Measurements from ENCODE around the gene COQ3. TPM values are rescaled to one million over a fixed set of nuclear protein-coding genes. Genes with fewer than 3 reads are reported as not detected.
"Not testable (repeated sequence)": the region's sequence is repeated elsewhere in the genome, so short reads cannot be mapped to it uniquely, and the experiment has no call there.

COQ3 gene
- total RNA-seq, 1 experiment from 2014 or later = 7.6 TPM

DNA sequence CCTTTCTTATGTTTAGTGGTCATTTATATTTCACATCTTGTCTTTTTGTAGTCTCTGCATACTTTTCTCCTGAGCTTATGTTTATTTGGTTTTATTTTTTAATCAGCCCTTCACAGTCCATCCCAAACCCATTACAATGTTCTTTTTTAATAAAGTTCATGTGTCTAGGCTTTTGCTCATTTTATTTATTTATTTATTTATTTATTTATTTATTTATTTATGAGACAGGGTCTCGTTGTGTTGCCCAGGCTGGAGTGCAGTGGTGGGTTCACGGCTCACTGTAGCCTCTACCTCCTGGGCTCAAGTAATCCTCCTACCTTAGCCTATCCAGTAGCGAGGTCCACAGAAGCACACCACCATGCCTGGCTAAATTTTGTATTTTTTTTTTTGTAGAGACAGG, 3.1 kb downstream of the COQ3 start:
- no peak for DNase-seq (ENCODE audit: low read depth)

- no peak for DNase-seq (ENCODE audit: low read depth)
Measured at GRCh38 chr6:99384507-99384906, 9.5 kb downstream of the COQ3 start.

DNA sequence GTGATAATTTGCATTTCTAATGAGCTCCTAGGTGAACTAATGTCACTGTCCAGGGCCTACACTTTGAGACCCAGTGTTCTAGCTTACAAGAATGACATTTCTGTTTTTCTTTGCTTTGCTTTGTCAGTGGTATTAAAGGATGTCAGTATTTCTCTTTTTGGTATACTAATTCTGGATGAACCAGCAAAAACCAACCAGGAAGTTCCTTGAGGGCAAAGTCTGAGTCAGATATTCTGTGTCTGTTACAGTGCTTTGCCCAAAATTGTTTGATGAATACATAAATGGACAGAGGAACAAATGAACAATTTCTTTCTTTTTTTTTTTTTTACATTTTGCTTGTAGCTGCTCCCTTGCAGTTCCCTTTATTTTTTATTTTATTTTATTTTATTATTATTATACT, 15.4 kb downstream of the COQ3 start:
- no peak for DNase-seq (ENCODE audit: low read depth)

GRCh38 chr6:99369533-99369932, 24.5 kb downstream of the COQ3 start:
- no peak for DNase-seq (ENCODE audit: low read depth)

DNA sequence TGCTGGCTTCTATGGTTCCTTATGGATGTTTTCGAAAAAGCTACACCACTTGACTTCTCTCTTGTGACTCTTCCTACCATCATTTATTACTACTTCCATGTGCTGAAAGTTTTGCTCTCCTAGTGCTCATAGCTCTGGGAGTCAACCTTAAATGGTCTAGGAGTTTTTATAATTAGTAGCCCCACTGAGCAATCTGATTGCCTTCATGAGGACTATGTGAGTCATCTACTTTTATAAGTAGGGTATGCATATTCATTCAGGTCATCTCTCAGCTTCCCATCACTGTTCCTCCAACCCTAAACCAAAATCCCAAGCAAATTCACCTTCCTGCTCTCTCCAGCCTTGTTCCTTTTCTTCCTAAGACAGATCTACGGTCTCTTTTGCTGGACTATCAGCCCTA, 27.1 kb downstream of the COQ3 start:
- DNase-seq (ENCODE audit: low read depth) = no peak

- no peak for DNase-seq (ENCODE audit: low read depth)
Measured at GRCh38 chr6:99364026-99364425, 30.0 kb downstream of the COQ3 start.

DNA sequence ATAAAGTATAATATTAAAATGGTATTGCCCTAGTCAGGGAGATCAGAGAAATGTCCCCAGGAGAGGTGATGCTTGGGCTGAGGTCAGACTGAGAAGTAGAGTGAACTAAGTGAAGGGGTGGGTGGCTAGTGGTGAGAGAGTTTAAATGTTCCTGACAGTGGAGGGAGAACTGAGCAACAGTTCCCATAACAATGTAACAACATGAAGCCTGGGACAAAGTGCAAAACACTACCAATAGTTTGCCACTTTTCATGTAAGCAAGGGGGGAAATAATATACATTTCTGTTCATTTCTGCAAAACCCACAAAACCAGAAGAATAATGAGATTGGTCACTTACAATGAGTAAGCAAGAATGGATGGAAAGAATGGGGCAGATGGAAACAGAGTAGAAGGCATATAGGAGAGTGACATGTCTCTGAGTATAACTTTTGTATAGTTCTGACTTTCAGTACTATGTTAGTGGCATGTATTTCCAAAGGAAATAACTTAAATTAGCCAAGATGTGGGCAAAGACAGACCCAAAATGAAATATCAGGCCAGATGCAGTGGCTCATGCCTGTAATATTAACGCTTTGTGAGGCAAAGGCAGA, 31.2 kb downstream of the COQ3 start:
- DNase-seq (ENCODE audit: low read depth) = no peak

DNA sequence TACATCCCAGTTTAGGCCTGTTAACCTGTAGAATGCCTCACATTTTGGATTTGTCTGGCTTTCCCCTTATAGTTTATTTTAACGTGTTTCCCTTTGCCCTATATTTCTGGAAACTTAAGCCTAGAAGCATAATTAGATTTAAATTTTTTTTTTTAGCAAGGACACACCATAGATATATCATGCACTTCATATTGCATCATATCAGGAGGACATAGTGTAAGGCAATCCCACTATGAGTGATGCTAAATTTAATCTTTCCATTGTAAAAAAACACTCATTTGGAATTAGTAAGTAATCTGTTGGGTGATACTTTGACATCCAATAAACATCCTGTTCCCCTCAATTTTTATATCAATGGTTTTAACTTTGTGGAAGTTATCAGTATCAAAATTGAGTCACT, 34.2 kb downstream of the COQ3 start:
- DNase-seq (ENCODE audit: low read depth) = no peak

DNA sequence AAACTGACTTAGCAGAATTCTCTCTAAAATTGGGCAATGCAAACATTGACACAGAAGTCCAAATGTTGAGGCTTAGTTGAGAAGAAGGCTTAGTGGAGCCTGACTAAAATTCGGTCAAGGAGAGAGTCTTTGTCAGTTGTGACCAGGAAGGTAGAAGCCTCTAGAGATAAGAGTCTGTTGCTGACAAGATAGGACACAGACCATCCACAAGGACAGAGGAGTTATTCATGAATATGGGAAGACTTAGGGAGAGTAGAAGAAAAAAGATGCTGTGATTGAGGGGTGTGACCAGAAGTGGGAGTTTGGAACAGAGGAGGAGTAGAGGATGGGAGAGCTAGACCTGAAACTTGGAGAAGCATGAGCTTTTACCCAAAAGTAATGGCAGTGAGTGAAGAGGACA, 37.4 kb downstream of the COQ3 start:
- DNase-seq (ENCODE audit: low read depth) = no peak

DNA sequence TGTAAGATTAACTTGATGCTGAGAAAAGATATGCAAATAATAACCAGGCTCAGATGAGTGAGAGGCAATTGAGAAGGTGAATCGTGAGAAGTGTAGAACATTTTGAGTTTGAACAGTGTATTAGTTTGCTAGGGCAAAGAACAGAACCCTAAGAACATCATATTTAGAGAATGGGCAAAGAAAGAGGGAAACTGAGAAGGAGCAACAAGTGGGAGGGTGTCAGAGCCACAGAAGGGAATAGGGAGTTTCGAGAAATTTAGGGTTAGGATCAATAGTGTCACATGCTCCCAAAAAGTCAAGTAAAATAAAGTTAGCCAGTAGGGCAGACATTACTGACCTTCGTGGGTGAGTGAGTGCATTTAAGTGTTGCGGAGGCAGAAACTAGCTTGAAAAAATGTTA, 39.0 kb downstream of the COQ3 start:
- no peak for DNase-seq (ENCODE audit: low read depth)

DNA sequence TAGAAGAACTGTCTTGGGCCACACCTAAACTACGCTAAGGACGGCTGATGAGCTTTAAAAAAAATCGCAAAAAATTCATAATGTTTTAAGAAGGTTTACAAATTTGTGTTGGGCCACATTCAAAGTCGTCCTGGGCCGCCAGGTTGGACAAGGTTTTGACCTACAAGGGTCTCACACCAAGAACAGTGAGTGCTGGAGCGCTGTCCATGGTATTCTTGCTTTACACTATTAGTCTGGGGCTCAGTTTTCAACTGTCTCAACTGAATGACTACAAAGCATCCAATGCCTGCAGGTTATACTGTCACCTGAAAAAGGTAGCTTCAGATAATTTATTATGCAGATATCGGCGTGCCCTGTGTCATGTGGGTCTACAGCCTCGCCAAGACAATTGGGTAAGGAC, 40.9 kb downstream of the COQ3 start:
- DNase-seq (ENCODE audit: low read depth) = no peak

- no peak for DNase-seq (ENCODE audit: low read depth)
Measured at GRCh38 chr6:99350573-99350972, 43.4 kb downstream of the COQ3 start.

DNA sequence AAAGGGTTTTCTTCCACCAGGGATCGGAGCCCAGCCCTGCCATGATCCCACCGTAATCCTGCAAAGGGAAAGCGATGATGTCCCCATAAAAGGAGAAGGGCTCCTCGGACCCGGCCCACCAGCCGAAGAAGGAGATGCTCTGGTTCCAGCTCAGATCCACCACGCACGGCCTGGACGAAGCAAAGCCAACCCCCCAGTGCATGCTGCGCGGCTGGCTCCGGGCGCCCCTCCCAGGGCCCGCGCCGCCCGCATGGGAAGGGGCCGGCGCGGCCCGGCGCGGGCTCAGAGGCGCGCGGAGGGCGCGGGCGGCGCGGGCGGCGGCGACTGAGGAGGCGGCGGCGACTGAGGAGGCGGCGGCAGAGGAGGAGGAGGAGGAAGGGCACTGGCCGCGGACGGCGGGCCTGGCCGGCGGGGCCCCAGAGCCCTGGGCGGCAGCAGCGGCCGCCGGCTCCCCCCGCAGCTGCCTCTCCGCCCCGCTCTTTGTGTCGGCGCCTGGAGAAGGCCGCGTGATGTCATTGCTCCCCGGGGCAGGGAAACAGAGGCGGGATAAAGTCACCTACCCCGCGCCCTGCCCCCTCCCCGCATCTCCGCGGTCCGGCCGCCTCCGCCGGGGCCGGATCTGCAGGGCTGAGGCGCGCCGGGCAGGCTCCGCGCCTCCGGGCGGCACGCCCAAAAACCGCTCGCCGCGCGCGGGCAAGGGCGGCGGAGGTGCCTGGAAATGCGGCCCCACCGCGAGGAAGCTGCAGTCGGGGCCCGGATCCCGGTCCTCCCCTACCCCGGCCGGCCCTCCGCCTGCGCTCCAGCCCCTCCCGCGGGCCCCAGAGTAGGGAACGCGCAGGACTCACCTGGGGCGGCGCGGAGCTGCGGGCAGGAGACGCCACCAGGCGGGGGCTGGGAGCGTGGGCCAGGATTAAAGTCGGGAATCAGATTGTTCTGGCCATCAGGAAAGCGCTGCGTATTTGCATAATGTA, 44.5 kb downstream of the COQ3 start, which contains the start of gene FAXC:
Gene FAXC, minus strand, starts transcription at position 504 of the 971 bp plus-strand sequence. Its CDS starts 302 bp downstream, at position 202.
- DNase-seq (ENCODE audit: low read depth) = peak; percentile 35

GRCh38 chr6:99348288-99349170, 45.5 kb downstream of the COQ3 start:
- DNase-seq (ENCODE audit: low read depth) = no peak

DNA sequence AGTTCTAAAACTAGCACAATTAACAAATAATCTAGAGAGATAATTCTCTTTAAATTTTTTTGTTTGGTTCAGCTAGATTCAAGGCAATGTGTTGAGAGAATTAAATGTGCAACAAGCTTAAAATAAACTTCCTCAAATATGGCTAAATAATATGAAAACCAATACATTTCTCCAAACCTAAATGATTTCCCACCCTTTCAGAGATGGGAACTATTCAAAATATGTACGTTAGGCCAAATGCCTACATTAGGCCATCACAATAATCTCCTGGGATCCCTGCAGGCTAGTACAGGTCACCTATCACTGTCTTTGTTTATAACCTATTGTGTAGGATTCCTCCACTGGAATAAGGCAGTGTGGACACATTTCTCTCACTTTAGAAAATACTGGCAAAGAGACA, 46.2 kb downstream of the COQ3 start:
- DNase-seq (ENCODE audit: low read depth) = no peak

DNA sequence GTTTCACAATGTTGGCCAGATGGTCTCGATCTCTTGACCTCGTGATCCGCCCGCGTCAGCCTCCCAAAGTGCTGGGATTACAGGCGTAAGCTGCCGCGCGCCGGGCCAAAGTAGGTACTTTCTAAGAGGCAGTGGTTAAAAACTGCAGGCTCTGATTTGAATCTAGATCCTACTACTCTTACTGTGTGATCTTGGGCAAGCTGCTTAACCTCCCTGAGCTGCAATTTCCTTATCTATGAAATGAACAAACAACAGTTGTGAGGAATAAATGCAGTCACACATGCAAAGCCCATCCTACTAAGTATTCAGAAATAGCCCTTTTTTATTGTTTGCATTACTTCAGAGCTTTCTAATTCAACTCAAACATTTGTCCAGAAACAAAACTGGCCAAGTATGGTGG, 47.4 kb downstream of the COQ3 start:
- no peak for DNase-seq (ENCODE audit: low read depth)

- no peak for DNase-seq (ENCODE audit: low read depth)
Measured at GRCh38 chr6:99345164-99345563, 48.8 kb downstream of the COQ3 start.

DNA sequence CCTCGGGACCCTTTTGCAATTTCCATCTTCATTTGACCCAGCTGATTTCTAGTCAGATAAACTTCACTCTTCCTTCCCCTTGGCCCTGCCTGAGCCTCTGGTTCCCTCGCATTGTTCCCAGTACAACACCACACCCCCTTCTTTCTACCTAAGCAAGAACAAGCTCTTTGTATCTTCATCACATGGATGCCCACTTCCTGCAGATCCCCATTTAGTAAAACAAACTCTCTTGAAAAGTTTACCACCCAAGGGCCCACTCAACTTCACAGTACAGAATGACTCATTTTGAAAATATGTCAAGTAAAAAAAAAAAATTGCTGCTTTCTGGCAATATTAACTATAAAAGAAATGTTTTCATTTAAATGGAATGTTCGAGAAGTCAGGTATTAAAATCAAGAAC, 49.7 kb downstream of the COQ3 start:
- DNase-seq (ENCODE audit: low read depth) = peak; percentile 72

- DNase-seq (ENCODE audit: low read depth) = no peak
Measured at GRCh38 chr6:99341862-99342455, 52.0 kb downstream of the COQ3 start.

DNA sequence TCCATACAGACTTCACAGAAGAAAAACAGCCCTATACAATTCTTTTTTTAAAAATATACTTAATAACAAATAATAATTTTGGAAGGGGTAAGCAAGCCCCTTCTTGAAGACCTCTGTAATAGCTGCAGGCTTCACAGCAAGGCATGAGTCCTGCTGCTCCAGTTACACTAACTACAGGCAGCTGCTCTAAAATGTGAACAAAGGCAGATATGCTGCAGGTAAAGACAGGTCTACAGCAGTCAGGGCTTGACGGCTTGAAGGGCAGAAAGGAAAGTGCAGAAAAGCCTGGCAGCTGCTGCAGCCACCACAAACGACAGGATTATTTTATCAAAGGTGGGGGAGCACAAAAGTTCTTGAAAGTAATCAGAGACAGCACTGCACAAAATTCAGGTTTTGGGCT, 55.8 kb downstream of the COQ3 start:
- no peak for DNase-seq (ENCODE audit: low read depth)

DNA sequence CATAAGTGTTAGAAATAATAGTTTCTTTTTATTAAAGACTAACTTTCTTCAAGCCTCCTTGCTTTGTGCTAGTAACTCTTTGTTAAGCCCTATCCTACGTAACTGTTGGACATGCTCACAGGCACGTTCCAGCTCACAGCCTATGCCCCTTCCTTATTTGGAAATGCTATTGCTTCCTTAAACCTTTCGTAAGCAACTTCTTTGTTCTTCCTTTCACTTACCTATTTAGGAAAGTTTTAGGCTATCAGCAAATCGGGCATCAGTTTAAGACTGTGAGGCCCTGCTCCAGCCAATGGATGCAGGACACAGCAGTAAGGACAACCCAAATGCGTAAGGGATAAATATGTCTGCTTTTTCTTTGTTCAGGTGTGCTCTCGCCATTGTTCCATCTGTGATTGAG, 58.7 kb downstream of the COQ3 start:
- not testable (repeated sequence) for DNase-seq (ENCODE audit: low read depth)

Data from M059J (cell line).